Fibroblast of lung (primary cell): ENCODE results near the gene PDC.

Source experiments
- CTCF ChIP-seq, 2 donors: IDR thresholded peaks in 1 of 2; conservative IDR thresholded peaks in 1 of 2; 1 replicate in 1 of 2; 2 replicates in 1 of 2; pipeline ENCODE4 v1.5.1; 2011 to 2012; ENCODE audit warnings: low read length in 2 of 2, control low read depth in 1 of 2, inconsistent platforms in 1 of 2, low read depth in 1 of 2, mild to moderate bottlenecking in 1 of 2
- EZH2 ChIP-seq: IDR thresholded peaks from 2 replicates; pipeline ENCODE4 v1.5.1; 2012; ENCODE audit warnings: low read length, control low read depth, mild to moderate bottlenecking; ENCODE audit errors: missing control alignments

DNA sequence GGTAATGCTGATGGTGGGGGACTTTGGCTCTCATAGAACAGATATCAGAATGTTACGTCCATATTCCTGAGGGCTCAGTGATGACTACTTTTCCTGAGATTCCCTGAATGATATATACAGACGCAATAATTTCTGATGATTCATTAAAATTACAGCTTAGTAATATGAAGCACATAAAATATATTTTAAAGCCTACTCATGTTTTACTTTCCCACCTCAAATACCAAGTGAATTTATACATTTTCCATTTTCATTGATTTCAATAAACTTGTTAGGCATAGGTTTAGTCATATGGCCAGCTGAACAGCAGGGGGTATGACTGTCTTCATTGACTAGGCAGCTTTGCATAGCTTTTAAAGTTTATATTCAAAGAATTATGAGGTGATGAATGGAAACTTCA is 26.2 kb upstream of the PDC start:
- no peak for TF ChIP-seq EZH2
- no peak for TF ChIP-seq CTCF (conservative IDR thresholded peaks at IDR 0.05 in 1 of 2, IDR thresholded peaks at IDR 0.05 in 1 of 2; ENCODE audit: low read depth in 1 of 2, low read length in 2 of 2)
